HG03342 (cell line): Measurements from ENCODE around the gene LNPEP.
"Not testable (repeated sequence)": the region's sequence is repeated elsewhere in the genome, so short reads cannot be mapped to it uniquely, and the experiment has no call there.

ENCODE experiments used
- ATAC-seq: cut with Tn5 transposase; IDR thresholded peaks from one replicate; pipeline ENCODE4 v1.9.1; 2021; ENCODE audit warnings: mild to moderate bottlenecking, moderate library complexity; ENCODE audit not compliant: unreplicated experiment

The LNPEP gene

DNA sequence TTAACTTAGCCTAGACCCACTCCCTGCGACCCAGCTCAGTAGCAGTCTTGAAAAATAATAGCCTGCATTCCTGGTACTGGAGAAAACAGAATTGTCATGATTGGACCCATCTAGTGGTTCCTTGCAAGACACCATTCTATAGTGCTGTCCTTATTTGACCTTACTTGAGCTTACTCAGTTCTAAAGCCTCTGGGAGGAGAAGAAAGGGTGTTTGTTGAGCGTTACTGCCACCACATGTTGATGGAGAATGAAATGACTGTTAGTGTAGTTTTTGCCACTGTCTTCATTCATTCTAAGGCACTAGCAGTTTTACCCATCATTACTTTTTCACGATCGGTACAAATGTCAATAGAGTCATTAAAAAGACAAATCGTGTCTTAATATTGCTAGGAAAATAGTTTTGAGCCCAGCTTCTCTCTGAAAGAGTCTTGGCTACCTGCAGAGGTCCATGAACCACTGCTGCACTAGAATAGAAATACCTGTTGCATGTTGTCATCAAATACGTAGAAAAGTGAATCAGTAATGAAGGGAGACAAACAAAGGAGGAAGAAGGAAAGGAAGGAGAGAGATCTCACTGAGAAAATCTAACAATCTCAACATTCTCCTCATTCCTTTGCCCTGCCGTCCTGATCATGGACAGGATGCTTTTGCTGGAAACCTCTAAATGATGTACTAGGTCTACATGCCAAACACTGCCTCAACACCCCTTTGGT lies 110.5 kb downstream of the LNPEP start:
- ATAC-seq, result no peak

DNA sequence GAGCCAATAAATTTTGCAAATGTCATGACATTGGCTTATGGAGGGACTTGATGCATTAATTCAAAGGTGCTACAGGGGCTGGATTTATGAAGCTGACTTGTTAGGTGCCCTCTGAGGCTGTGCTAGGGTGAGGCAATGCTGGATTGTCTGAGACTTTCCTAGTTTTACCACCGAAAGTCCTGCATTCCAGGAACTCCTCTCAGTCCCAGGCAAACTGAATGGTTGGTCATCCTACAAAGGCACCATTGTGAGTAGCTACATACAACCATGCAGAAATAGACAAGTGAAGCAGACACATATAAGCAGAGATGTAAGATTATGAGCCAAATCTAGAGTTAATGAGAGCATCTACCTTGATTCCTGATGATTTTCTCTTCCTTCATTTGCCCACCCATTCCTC lies 111.2 kb downstream of the LNPEP start:
- no peak for ATAC-seq

DNA sequence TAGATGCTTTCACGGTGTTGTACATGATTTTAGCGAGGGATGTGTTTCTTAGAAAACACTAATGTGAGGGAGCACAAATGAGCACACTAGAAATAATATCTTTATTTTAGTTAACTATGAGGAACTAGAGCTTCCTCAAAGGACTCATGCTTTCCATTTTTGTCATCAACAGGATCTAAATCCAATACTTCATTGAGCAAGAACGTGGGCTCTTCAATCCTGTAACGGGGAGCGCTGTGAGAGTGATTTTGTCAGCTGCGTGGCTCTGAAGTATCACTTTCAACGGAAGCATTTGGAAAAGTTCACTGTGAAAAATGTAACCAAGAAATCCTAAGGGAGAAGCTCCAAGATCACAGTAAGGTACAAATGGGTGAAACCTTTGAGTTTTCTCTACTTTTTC lies 113.3 kb downstream of the LNPEP start:
- ATAC-seq, result no peak

DNA sequence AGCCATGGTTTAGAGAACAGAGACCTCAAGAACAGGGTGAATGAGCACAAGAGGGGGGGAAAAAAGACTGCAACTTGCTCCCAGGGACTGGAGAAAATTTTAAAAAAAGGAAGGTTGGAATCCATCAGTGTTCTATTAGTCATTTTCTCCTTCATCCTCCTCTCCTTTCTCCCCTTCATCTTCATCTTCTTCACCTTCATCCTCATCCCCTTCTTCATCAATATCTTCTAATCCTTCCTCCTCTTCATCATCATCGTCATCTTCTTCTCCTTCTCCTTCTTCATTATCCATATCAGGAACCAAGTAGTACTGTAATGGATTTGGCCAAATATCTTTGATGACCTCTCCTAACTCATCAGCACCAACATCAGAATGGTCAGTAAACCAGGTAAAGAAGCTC lies 120.4 kb downstream of the LNPEP start:
- no peak for ATAC-seq

DNA sequence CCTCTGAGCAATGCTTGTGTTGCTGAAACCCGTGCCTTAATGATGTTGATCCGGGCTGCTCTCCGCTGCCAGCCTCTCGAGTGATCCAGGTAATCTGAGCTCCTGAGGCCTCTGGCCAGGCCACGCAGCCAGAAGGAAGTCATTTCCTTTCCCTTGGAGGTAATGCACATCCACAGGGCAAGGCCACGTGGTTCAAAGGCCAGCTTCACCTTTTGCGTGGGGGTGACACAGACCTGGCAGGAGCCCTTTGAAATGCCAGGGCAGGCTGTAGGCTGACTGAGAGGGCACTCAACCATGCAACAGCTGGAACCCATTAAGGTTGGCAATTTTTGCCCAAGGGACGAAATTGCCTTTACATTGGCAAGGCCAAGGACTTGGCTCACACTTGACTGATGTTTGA lies 126.2 kb downstream of the LNPEP start:
- ATAC-seq, result no peak

DNA sequence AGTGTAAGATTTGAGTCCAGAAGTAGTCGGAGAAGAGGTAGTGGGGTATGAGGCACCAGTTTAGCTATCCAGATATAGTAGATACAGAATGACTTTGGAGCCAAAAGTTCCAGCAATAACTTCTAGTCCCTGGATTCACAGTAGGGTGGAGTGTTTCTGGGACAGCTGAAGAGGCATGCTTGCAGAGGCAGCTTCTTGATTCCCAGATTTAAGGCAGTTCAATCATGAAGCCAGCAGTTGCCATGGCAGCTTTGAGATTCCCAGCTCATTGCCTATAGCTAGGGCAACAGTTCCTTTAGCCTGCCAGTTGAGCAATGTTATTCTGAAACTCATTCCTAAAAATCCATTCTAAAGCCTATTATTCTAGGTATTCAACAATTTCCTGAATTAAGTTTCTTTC lies 127.4 kb downstream of the LNPEP start:
- no peak for ATAC-seq

DNA sequence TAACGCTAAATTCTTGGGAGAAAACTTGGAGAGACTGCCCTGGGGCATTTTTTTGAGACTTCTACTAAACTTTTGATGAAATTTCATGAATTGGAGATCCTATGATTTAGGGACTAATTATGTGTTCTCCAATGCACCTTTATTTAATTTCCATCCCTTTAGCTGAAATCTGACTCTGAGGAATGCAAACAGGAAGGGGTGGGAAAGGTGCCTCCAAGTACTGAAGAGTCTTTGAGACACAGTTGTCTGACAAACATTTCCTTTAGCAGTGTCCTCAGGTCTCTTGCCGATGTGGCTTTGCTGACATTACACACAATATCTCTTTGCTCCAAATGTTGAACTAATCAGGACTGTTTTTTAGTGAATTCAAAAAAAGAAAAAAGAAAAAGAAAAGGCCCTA lies 129.6 kb downstream of the LNPEP start:
- no peak for ATAC-seq

DNA sequence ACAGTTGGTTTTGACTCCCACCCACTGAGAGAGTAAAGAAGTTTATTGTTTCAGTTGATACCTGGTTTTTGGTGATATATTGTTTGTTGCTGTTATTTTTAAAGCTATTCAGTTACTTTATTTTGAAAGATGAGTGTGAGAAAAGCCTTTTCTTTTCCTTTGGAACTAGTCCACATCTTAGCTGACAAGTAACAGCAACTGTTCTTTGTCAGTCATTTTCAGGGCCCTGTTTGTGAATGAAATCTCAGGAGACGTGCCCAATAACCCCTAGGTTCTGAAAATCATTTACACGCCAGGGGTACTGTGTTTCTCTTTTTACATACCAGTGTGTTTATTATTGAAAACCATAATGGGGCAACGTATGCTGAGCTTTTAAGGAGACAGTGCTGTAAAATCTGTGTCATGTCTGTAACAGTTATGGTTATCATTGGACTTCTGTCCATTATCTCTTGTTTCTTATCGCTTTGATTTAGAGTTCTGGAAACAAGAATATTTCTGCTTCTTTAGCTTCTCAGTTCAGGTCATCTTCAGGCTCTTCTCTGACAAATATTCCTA lies 131.5 kb downstream of the LNPEP start:
- ATAC-seq, result no peak

DNA sequence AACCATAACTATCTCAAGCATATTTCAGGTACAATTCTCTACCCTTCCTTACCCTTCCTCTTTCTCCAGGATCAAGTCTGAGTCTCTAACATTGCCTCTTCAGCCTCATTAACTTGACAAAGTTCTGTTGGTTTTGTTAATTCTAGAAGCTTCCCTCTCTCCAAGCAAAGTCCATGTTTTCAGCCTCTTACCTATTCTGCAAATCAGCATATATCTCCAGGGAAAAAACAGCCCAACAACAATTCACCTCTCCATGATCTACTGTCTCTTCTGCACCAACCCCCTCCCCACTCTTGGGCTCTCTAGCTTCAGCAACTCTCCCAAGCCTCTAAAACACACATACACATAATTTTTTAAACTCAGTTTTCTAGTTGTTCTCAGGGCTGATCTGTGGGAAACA lies 134.4 kb downstream of the LNPEP start:
- ATAC-seq, result no peak

DNA sequence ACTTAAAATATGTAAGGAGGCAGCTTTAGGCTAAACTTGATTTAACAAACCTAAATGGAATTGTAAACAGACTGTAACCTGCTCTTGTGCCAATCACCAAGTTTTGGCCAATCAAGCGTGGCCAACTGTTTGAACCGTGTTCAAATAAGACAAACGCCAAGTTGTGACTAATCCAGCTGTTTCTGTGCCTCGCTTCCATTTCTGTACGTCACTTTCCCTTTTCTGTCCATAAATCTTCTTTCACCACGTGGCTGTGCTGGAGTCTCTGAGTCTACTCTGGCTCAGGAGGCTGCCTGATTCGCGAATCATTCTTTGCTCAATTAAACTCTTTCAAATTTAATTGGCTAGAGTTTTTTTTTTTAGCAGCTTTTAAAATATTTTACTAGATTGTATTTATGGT lies 135.2 kb downstream of the LNPEP start:
- no peak for ATAC-seq

DNA sequence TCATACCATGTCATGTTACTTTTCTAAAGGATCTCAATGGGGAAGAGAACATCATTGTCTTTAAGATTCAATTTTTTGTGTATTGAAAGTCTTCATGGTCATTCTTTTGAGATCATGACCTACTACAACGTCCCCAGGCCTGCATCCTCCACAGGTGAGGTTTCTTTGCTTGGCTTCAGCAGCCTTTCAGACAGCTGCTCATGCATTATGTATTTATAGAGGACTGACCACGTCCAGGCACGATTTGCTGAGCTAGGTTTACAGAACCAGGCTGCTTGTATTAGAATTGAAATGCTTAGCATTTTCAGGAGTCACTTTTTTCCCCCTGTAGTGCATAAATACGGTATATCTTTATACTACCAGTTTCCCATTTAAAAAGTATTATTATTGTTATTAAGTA lies 136.1 kb downstream of the LNPEP start:
- no peak for ATAC-seq

DNA sequence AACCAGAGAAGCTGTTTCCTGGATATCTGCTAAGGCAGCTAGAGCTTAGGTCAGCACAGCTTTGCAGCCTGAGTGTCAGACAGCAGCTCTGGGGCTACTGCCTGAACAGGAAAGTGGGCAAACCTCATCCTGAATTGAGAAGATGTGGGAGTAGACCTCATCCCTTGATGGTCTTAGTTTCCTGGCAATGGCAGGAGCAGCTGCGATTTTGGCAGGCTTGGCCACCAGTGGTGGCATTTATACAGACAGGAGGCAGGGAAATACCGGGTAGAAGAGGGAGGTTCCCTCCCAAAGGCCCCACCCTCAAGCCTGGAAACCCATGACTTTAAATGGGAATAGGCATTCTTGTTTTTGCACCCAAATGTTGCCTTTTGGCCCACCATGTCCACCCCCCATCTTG lies 136.8 kb downstream of the LNPEP start:
- ATAC-seq, result no peak

DNA sequence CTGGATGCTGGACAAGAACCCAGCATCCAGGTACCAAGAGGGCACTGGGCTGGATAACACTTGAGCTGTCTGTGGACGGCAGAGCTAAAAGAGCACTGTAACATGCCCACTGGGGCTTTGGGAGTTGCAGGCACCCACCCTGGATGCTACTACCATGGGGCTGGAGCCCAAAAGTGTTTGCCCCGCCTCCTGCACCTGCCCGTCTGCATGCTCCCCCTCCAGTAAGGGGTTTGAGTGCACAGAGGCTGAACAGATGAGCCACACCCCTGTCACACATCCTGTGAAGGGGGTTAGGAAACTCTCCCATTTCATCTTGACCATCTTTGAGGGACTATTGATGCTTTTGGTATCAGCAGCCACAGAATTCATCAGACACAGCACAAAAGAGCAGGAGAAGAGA lies 137.5 kb downstream of the LNPEP start:
- no peak for ATAC-seq

DNA sequence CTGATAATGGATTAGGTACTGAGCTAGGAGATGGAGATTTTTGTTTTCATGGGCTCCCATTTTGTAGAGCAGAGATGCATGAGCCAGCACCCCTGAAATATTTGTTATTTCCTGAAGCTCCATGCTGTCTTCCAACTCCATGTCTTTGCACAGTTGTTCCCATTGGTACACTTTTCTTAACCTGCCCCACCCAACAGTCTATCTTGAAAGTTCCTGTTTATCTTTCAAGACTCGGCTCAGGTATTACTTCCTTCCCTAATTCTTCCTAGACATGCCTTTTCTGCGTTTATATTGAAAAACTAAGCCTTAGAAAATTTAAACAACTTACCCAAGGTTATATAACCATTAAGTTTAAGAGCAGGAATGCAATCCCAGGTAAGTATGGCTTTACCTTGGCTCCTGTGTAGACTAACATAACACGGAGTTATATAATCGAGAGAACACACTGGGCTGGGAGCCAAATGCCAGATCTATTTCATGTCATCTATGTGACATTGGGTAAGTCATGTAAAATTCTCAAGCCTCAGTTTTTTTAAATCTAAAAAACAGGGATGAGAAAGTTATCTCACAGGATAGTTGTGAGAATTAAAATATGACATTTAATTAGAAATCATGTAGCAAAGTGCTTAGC lies 139.1 kb downstream of the LNPEP start:
- no peak for ATAC-seq

DNA sequence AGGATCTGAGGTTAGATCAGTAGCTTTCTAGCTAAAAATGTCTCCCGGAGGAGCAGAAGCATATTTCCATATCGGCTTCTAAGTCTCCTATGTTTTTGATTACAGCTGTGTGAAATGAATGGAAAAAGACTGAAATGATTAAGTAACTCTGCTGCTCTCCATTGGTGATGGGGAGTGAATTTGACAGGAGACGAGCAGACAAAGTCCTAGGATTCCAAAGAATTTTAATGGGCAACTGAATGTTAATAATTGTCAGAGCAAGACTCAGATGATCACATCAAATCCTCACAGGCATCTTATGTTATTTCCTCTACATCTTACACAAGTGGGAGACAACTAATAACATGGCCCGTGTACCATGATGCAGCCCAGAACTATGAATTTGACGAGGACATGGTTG lies 139.8 kb downstream of the LNPEP start:
- ATAC-seq, result no peak

DNA sequence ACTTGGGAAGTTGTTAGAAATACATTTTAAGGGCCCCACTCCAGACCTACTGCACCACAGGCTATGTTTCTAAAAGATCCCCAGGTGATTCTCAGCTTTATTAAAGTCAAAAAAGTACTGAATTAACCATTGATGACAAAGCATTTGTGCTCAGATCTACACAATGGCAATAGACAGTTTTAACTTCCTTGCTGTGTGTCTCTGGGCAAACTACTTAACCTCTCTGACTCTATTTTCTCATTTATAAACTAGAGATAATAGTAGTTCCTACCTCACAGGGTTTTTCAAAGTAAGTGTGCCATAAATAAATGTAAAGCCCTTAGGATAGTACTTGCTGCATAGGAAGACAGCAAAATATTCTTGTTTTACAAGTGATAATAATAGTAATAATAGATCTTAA lies 140.2 kb downstream of the LNPEP start:
- ATAC-seq, result no peak

DNA sequence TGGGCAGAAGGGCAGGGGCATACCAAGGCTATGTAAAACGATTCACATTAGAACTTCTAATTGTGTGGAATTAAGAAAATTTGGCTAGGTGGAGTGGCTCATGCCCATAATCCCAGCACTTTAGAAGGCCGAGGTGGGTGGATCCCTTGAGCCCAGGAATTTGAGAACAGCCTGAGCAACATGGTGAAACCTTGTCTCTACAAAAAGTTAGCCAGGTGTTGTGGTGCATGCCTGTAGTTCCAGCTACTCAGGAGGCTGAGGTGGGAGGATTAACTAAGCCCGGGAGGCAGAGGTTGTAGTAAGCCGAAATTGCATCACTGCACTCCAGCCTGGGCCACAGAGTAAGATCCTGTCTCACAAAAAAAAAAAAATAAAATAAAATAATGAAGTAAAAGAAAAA lies 141.4 kb downstream of the LNPEP start:
- no peak for ATAC-seq

DNA sequence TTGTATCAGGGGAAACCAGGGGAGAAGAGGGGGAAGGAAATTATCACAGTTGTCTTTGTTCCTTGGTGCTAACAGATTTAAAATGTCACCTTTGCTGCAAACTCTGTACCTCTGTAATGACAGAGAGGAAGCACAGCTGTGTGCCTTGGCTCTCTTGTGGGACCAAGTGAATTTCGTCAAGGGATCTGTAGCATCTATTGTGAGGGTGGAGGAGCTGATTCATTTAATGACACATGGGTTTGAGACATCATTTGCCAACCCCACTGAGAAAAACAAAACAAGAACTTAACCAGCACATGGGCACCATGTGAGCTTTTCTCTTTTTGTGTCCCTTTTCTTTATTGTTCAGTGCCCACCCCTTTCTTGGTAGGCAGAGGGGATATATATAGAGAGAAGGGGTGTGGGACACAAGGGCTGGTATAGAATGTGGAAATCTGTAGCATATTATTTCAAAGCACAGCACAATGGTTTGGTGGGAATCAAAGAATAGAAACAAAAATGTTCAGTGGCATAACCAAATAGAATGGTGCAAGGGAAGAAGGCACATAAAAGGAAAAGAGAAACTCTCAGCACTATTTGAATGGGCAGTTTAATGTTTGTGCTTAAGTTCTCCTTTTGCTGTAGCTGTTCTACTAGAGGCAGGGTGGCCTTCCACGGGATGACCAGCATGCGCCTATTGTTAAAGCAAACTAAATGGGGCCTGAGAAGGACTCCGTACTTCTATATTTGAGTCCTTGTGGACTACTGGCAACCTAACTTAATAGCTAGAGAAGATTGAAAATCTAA lies 143.3 kb downstream of the LNPEP start:
- ATAC-seq, result no peak

DNA sequence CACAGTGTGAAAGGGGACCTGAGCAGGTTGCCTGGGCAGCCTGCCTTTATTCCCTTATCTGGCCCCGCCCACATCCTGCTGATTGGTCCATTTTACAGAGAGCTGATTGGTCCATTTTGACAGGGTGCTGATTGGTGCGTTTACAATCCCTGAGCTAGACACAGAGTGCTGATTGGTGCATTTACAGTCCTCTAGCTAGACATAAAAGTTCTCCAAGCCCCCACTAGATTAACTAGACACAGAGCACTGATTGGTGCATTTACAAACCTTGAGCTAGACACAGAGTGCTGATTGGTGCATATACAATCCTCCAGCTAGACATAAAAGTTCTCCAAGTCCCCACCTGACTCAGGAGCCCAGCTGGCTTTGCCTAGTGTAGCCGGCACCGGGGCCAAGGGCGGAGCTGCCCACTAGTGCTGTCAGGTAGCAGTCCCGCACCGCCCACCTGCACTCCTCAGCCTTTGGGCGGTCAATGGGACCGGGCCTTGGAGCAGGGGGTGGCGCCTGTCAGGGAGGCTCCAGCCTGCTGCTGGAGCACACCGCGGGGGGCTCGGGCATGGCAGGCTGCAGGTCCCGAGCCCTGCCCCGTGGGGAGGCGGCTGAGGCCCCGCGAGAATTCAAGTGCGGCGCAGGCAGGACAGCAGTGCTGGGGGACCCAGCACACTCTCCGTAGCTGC lies 149.0 kb downstream of the LNPEP start:
- ATAC-seq, result not testable (repeated sequence)

DNA sequence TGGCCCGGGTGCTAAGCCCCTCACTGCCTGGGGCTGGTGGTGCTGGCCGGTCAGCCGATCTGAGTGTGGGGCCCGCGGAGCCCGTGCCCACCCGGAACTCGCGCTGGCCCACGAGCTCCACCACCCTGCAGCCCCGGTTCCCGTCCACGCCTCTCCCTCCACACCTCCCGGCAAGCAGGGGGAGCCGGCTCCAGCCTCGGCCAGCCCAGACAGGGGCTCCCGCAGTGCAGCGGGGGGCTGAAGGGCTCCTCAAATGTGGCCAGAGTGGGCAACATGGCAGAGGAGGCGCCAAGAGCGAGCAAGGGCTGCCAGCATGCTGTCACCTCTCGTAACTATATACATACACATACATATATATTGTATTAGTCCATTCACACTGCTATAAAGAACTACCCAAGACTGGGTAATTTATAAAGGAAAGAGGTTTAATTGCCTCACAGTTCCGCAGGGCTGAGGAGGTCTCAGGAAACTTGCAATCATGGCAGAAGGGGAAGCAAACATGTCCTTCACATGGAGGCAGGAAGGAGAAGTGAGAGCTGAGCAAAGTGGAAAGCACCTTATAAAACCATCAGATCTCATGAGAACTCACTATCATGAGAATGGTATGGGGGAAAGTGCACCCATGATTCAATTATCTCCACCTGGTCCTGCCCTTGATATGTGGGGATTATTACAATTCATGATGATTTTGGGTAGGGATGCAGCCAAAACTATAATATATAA lies 149.7 kb downstream of the LNPEP start:
- no peak for ATAC-seq
